Measurements from ENCODE around the gene NTM. TPM values are rescaled to one million over a fixed set of nuclear protein-coding genes. Genes with fewer than 3 reads are reported as not detected.
A peak's percentile ranks its signal among the peaks of the same experiment; 100 is the strongest.

NTM gene
- total RNA-seq, 4 donors from 2014 or later = 0.78 to 1.1 (median 0.88) TPM; not detected in 1

GRCh38 chr11:131356206-131356605, 14.2 kb upstream of the NTM start:
- TF ChIP-seq CTCF (IDR thresholded peaks at IDR 0.05) (no peak), POLR2A (IDR thresholded peaks at IDR 0.05) (no peak)
- WGBS, 2 donors = 92 to 93% methylated on average over 6 of the region's 6 CpGs
- Histone ChIP-seq H3K27ac (no peak overlapping the region), H3K36me3 (no peaks in the 10 kb centered on the region), H3K4me3 (replicated peaks in 1 of 3) (no peak overlapping the region), H3K27me3 (no peaks in the 10 kb centered on the region), H3K4me1 (no peaks in the 10 kb centered on the region), H3K9me3 (no peaks in the 10 kb centered on the region)
- intact Hi-C loops (cut with DNase I) = no loop called here
- no peak for DNase-seq

GRCh38 chr11:131365329-131365930, 5.0 kb upstream of the NTM start:
- 77 to 89% methylated on average over 4 of the region's 4 CpGs for WGBS, 2 donors
- Histone ChIP-seq H3K36me3 (no peaks in the 10 kb centered on the region), H3K4me3 (replicated peaks in 1 of 3) (no peak overlapping the region), H3K27ac (no peak overlapping the region), H3K27me3 (no peaks in the 10 kb centered on the region), H3K4me1 (no peaks in the 10 kb centered on the region), H3K9me3 (no peaks in the 10 kb centered on the region)
- TF ChIP-seq POLR2A (IDR thresholded peaks at IDR 0.05) = no peak
- no peak for TF ChIP-seq CTCF (IDR thresholded peaks at IDR 0.05)
- no peak for DNase-seq
- intact Hi-C loops (cut with DNase I) = no loop called here

DNA sequence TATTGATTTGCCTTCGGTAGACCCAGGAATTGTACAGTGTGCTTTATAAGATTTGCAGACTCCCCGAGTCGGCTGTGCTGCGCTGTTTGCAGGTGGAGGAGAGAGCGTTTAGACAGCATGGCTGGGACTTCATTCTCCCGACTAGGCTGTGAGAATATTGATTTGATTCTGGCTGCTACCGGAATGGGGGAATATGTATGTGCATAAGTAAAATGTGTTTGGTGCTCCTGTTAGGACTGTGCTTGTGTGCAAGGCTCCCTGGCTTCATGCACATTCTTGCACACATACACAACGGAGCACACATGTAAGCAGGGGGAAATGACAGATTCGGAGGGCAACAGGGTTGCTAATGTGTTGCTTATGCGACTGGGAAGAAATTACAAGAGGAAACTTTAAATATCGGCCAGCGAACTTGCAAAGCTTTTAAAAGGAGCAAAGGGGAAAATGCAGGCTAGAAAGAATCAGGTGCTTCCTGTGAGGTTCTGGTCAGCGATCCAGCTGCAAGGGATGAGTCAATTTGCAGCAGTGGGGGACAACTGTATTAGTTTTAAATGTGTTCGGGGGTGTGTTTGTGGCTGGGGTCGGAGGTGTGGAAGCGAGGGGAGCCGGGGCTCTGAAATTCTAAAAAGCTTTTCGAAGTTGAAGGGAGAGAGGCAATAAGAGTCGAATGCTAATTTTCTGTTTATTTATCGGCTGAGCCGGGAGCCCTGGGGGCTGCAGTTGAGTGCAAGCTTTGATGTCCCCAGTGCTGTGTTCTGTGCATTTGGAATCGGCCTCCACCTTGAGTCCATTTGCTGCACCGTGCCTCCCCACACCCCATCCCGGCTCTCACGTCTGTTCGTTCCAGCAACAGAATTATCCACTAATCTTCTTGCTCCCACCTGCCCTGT, 731 bp downstream of the NTM start:
- H3K9me3 ChIP-seq = no peaks in the 10 kb centered on the region
- peaks cover 4% of the 10 kb centered on the region for H3K27me3 ChIP-seq
- DNase-seq = peak in 1 of 2 donors; percentile 13
- intact Hi-C loops (cut with DNase I) = no loop called here
- 7 to 8% methylated on average over 26 of the region's 26 CpGs for WGBS, 2 donors
- peaks cover 8 to 16% of the 10 kb centered on the region in 2 donors for H3K4me1 ChIP-seq
- no peak for TF ChIP-seq CTCF (IDR thresholded peaks at IDR 0.05)
- no peak for TF ChIP-seq POLR2A (IDR thresholded peaks at IDR 0.05)
- H3K36me3 ChIP-seq = no peaks in the 10 kb centered on the region
- no peak overlapping the region for H3K27ac ChIP-seq
- peak overlapping the region in 2 of 3 donors; percentile 4 to 11 for H3K4me3 ChIP-seq (replicated peaks in 1 of 3)

DNA sequence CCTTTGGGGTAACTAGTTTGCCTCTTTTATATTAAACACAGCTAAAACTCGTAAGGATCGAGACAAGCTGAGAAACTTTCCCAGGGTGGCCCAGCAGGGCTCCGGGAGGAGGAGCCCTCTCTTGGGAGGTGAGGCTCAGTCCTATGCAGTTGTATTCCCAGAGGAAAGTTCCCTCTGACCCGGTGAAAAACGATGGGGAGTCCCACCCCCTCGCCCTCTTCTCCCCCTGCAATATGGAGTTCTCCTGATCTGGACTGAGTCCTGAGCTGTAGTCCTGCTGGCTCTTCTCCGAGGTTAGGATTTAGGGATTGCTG, 1.3 kb downstream of the NTM start:
- DNase-seq = no peak
- no peak for TF ChIP-seq POLR2A (IDR thresholded peaks at IDR 0.05)
- no peak for TF ChIP-seq CTCF (IDR thresholded peaks at IDR 0.05)
- Histone ChIP-seq H3K27me3 (peaks cover 4% of the 10 kb centered on the region), H3K9me3 (no peaks in the 10 kb centered on the region), H3K27ac (no peak overlapping the region), H3K36me3 (no peaks in the 10 kb centered on the region), H3K4me1 (peaks cover 8 to 16% of the 10 kb centered on the region in 2 donors), H3K4me3 (replicated peaks in 1 of 3) (no peak overlapping the region)
- WGBS, 2 donors = 19 to 22% methylated on average over 7 of the region's 7 CpGs
- intact Hi-C loops (cut with DNase I) = no loop called here
